ENCODE measurements around the gene STARD6. TPM values are rescaled to one million over a fixed set of nuclear protein-coding genes. Genes with fewer than 3 reads are reported as not detected.

Gene STARD6
- total and polyA plus RNA-seq, 7 donors = not detected

DNA sequence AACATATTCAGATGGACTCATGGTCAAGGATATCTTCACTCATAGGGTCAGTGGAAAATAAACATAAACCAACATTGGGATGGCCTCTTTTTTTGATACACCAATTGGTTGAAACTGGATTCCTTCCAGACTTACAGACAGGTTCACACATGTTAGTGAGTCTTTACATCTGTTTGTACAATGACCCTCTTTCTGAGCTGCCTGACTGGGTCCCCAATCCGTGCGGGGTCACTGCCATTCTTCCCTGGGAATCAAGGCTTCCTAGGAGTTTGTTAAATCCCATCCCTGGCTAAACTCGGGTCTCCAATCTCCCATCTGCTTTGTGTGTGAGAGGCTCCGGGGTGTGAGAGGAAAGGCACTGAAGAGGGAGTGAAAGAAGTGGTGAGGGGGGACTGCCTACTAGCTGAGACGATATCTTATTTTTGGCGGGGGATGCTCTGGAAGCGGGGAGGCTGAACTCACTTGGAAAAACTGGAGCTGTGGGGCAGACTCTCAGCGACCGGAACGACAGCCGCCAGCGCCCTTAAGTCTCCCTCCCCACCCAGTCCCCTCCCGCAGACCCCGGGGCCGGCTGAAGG lies 487 bp downstream of the STARD6 start:
- peaks cover 7% of the 10 kb centered on the region for H3K4me1 ChIP-seq
- ATAC-seq (peak in 1 of 4 donors; percentile 56), DNase-seq (no peak)
- H3K27ac ChIP-seq = no peak overlapping the region
- peaks cover 0 to 16% (median 2%) of the 10 kb centered on the region in 3 donors for H3K27me3 ChIP-seq (ENCODE audit: insufficient read depth in 3 of 3, low read length in 2 of 3)
- H3K4me3 ChIP-seq = peak overlapping the region; percentile 84
- TF ChIP-seq, protein P1, sequence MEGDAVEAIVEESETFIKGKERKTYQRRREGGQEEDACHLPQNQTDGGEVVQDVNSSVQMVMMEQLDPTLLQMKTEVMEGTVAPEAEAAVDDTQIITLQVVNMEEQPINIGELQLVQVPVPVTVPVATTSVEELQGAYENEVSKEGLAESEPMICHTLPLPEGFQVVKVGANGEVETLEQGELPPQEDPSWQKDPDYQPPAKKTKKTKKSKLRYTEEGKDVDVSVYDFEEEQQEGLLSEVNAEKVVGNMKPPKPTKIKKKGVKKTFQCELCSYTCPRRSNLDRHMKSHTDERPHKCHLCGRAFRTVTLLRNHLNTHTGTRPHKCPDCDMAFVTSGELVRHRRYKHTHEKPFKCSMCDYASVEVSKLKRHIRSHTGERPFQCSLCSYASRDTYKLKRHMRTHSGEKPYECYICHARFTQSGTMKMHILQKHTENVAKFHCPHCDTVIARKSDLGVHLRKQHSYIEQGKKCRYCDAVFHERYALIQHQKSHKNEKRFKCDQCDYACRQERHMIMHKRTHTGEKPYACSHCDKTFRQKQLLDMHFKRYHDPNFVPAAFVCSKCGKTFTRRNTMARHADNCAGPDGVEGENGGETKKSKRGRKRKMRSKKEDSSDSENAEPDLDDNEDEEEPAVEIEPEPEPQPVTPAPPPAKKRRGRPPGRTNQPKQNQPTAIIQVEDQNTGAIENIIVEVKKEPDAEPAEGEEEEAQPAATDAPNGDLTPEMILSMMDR (IDR thresholded peaks at IDR 0.05) = no peak
- no peaks in the 10 kb centered on the region for H3K9me3 ChIP-seq
- H3K36me3 ChIP-seq (ENCODE audit: insufficient read depth in 1 of 2, low read depth in 1 of 2) = no peaks in the 10 kb centered on the region
- intact Hi-C loops (cut with DNase I) = no loop called here
- WGBS, 3 donors = 1 to 2% (median 2%) methylated on average over 15 of the region's 15 CpGs

DNA sequence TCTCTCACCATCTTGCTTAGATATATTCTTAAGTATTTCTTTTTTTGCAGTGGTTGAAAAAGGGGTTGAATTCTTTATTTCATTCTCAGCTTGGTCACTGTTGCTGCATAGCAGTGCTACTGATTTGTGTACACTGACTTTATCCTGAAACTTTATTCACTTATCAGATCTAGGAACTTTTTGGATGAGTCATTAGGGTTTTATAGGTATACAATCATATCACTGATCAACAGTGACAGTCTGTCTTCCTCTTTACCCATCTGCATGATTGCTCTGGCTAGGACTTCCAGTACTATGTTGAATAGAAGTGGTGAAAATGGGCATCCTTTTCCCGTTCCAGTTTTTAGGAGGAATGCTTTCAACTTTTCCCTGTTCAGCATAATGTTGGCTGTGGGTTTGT lies 6.5 kb downstream of the STARD6 start:
- ATAC-seq (no peak), DNase-seq (no peak)
- no peaks in the 10 kb centered on the region for H3K36me3 ChIP-seq (ENCODE audit: insufficient read depth in 1 of 2, low read depth in 1 of 2)
- TF ChIP-seq, protein P1 (IDR thresholded peaks at IDR 0.05) = no peak
- 87 to 97% (median 88%) methylated on average over 1 of the region's 1 CpG for WGBS, 3 donors
- no peak overlapping the region for H3K27ac ChIP-seq
- H3K4me1 ChIP-seq = no peaks in the 10 kb centered on the region
- no peak overlapping the region for H3K4me3 ChIP-seq
- no peaks in the 10 kb centered on the region for H3K9me3 ChIP-seq
- peaks cover 0 to 2% (median 0%) of the 10 kb centered on the region in 3 donors for H3K27me3 ChIP-seq (ENCODE audit: insufficient read depth in 3 of 3, low read length in 2 of 3)
- intact Hi-C loops (cut with DNase I) = no loop called here

DNA sequence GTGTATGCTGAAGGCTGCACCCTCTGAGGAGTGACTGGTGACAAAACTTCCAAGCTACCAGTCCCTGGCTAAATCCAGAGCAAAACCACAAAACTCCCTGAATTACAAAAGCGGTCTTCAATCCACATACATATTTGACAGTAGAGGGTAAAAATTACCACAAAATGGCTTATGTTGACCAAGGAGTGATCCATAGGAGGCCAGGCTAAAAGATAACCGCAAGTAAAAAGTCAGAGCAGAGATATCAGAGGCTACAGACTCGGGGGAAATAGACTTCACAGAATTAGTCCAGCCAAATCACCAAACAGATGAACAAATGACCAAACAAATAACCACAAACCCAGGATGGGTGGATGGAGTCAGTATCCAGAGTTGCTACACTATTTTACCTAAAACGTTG lies 19.4 kb downstream of the STARD6 start:
- DNase-seq = no peak
- H3K9me3 ChIP-seq = no peaks in the 10 kb centered on the region
- TF ChIP-seq, protein P1 (IDR thresholded peaks at IDR 0.05) = no peak
- no peaks in the 10 kb centered on the region for H3K27me3 ChIP-seq (ENCODE audit: insufficient read depth in 3 of 3, low read length in 2 of 3)
- intact Hi-C loops (cut with DNase I) = no loop called here
- no peaks in the 10 kb centered on the region for H3K36me3 ChIP-seq (ENCODE audit: insufficient read depth in 1 of 2, low read depth in 1 of 2)
- no peak for ATAC-seq
- no peak overlapping the region for H3K27ac ChIP-seq
- H3K4me1 ChIP-seq = no peaks in the 10 kb centered on the region
- WGBS, 3 donors = 93 to 95% (median 93%) methylated on average over 4 of the region's 4 CpGs
- no peak overlapping the region for H3K4me3 ChIP-seq

DNA sequence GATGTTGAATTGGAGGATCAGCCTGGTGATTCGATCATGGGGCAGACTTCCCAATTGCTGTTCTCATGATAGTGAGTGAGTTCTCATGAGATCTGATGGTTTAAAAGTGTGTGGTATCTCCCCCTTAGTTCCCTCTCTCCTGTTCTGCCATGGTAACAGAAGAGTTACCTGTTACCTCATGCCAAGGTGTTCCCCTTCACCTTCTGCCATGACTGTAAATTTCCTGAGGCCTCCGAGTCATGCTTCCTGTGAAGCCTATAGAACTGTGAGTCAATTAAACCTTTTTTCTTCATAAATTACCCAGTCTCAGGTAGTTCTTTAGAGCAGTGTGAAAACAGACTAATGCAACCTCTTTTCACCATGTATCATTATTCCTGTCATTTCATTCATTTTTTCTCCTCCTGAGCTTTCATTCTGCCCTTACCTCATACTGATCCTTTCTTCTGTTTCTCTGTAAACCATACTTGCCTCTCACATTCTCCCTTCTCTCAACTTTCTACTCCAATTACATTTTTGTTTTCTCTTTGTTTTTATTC lies 22.0 kb downstream of the STARD6 start:
- Histone ChIP-seq H3K4me1 (no peaks in the 10 kb centered on the region), H3K27ac (no peak overlapping the region), H3K36me3 (ENCODE audit: insufficient read depth in 1 of 2, low read depth in 1 of 2) (no peaks in the 10 kb centered on the region), H3K27me3 (ENCODE audit: insufficient read depth in 3 of 3, low read length in 2 of 3) (no peaks in the 10 kb centered on the region), H3K9me3 (no peaks in the 10 kb centered on the region), H3K4me3 (no peak overlapping the region)
- WGBS, 3 donors = 82 to 93% (median 86%) methylated on average over 2 of the region's 2 CpGs
- TF ChIP-seq, protein P1 (IDR thresholded peaks at IDR 0.05) = no peak
- no peak for DNase-seq
- intact Hi-C loops (cut with DNase I) = no loop called here
- ATAC-seq = no peak

Measured in psoas muscle (tissue), 8 donors.